ENCODE measurements around the gene TMEM242.
"Not testable (repeated sequence)": the region's sequence is repeated elsewhere in the genome, so short reads cannot be mapped to it uniquely, and the experiment has no call there.

Gene TMEM242

GRCh38 chr6:157323966-157324300, 614 bp upstream of the TMEM242 start:
- DNase-seq (ENCODE audit: low read depth in 2 of 2), result peak; percentile 3 to 14

GRCh38 chr6:157322792-157323254, 496 bp downstream of the TMEM242 start:
- DNase-seq (ENCODE audit: low read depth in 2 of 2), result peak in 1 of 2 donors; percentile 71

- peak; percentile 12 to 22 for DNase-seq (ENCODE audit: low read depth in 2 of 2)
Observed at GRCh38 chr6:157316871-157317814, 6.2 kb downstream of the TMEM242 start.

- no peak for DNase-seq (ENCODE audit: low read depth in 2 of 2)
Observed at GRCh38 chr6:157314705-157315321, 8.5 kb downstream of the TMEM242 start.

- no peak for DNase-seq (ENCODE audit: low read depth in 2 of 2)
Observed at GRCh38 chr6:157313531-157314467, 9.5 kb downstream of the TMEM242 start.

- DNase-seq (ENCODE audit: low read depth in 2 of 2), result no peak
Observed at GRCh38 chr6:157312757-157313156, 10.6 kb downstream of the TMEM242 start.

GRCh38 chr6:157310693-157311092, 12.6 kb downstream of the TMEM242 start:
- not testable (repeated sequence) for DNase-seq (ENCODE audit: low read depth in 2 of 2)

GRCh38 chr6:157307661-157308060, 15.7 kb downstream of the TMEM242 start:
- DNase-seq (ENCODE audit: low read depth in 2 of 2), result no peak

- no peak for DNase-seq (ENCODE audit: low read depth in 2 of 2)
Observed at GRCh38 chr6:157305670-157306653, 17.4 kb downstream of the TMEM242 start.

GRCh38 chr6:157304899-157305663, 18.2 kb downstream of the TMEM242 start:
- no peak for DNase-seq (ENCODE audit: low read depth in 2 of 2)

- DNase-seq (ENCODE audit: low read depth in 2 of 2), result no peak
Observed at GRCh38 chr6:157302736-157303135, 20.6 kb downstream of the TMEM242 start.

GRCh38 chr6:157300436-157300835, 22.9 kb downstream of the TMEM242 start:
- no peak for DNase-seq (ENCODE audit: low read depth in 2 of 2)

GRCh38 chr6:157300006-157300405, 23.3 kb downstream of the TMEM242 start:
- no peak for DNase-seq (ENCODE audit: low read depth in 2 of 2)

GRCh38 chr6:157298216-157298724, 25.0 kb downstream of the TMEM242 start:
- DNase-seq (ENCODE audit: low read depth in 2 of 2), result no peak

GRCh38 chr6:157294654-157295053, 28.7 kb downstream of the TMEM242 start:
- DNase-seq (ENCODE audit: low read depth in 2 of 2), result no peak

GRCh38 chr6:157293780-157294179, 29.5 kb downstream of the TMEM242 start:
- no peak for DNase-seq (ENCODE audit: low read depth in 2 of 2)

- no peak for DNase-seq (ENCODE audit: low read depth in 2 of 2)
Observed at GRCh38 chr6:157292202-157292601, 31.1 kb downstream of the TMEM242 start.

- DNase-seq (ENCODE audit: low read depth in 2 of 2), result no peak
Observed at GRCh38 chr6:157291356-157291755, 32.0 kb downstream of the TMEM242 start.

GRCh38 chr6:157290797-157291196, 32.5 kb downstream of the TMEM242 start:
- no peak for DNase-seq (ENCODE audit: low read depth in 2 of 2)

- no peak for DNase-seq (ENCODE audit: low read depth in 2 of 2)
Observed at GRCh38 chr6:157289764-157290163, 33.6 kb downstream of the TMEM242 start.

Data from stimulated activated CD4-positive, alpha-beta T cell treated with anti-CD3 and anti-CD28 coated beads, Interleukin-15, amount 100 ng/mL, for 48 hours (primary cell).